HEK293 (cell line): ENCODE data around the gene SCYGR3.

Experiments used
- SP7 ChIP-seq: fragments of 450-650 bp; formaldehyde crosslinking; IDR thresholded peaks from 2 replicates; pipeline ENCODE4 v1.5.1; 2016; ENCODE audit warnings: missing biosample characterization, missing genetic modification characterization
- ZBTB8A ChIP-seq: fragments of 450-650 bp; formaldehyde crosslinking; IDR thresholded peaks from 2 replicates; pipeline ENCODE4 v1.5.1; 2016; ENCODE audit warnings: missing biosample characterization, missing genetic modification characterization
- ZNF133 ChIP-seq: fragments of 450-650 bp; formaldehyde crosslinking; IDR thresholded peaks from 2 replicates; pipeline ENCODE4 v1.5.1; 2016; ENCODE audit warnings: missing biosample characterization, missing genetic modification characterization
- ZNF549 ChIP-seq: fragments of 450-650 bp; IDR thresholded peaks from 2 replicates; pipeline ENCODE4 v1.5.1; 2018; ENCODE audit warnings: missing biosample characterization, missing genetic modification characterization, mild to moderate bottlenecking, inconsistent platforms, moderate library complexity
- ZNF610 ChIP-seq: fragments of 450-650 bp; formaldehyde crosslinking; IDR thresholded peaks from 2 replicates; pipeline ENCODE4 v1.5.1; 2016; ENCODE audit warnings: missing biosample characterization, missing genetic modification characterization, borderline replicate concordance
- ZNF660 ChIP-seq: fragments of 450-650 bp; IDR thresholded peaks from 2 replicates; pipeline ENCODE4 v1.5.1; 2018; ENCODE audit warnings: missing biosample characterization, mild to moderate bottlenecking, missing genetic modification characterization
- ZNF670 ChIP-seq: fragments of 450-650 bp; formaldehyde crosslinking; IDR thresholded peaks from 2 replicates; pipeline ENCODE4 v1.5.1; 2016; ENCODE audit warnings: missing biosample characterization, missing genetic modification characterization, low read depth
- ZSCAN4 ChIP-seq: fragments of 450-650 bp; formaldehyde crosslinking; IDR thresholded peaks from 2 replicates; pipeline ENCODE4 v1.5.1; 2017; ENCODE audit warnings: missing biosample characterization, missing genetic modification characterization
- TF ChIP-seq, protein P1 (sequence below): fragments of 450-650 bp; formaldehyde crosslinking; IDR thresholded peaks from 2 replicates; pipeline ENCODE4 v1.5.1; 2016; ENCODE audit warnings: missing biosample characterization, missing genetic modification characterization, borderline replicate concordance
- TF ChIP-seq, protein P2 (sequence below): fragments of 450-650 bp; formaldehyde crosslinking; IDR thresholded peaks from 2 replicates; pipeline ENCODE4 v1.5.1; 2016; ENCODE audit warnings: missing biosample characterization, missing genetic modification characterization

DNA sequence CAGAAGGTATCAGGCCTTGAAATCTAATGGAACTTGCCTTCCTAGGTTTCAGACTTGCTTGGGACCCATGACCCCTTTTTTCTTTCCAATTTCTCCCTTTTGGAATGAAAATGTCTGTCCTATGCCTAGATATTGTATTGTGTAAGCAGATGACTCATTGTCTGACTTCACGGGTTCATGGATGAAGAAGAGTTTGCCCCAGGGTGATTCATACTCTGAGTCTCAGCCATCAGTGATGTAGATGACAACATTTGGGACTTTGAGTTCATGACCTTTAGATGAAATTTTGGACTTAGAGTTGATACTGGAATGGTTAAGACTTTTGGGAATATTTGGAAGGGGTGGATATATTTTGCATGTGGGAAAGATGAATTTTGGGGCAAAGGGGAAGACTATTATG lies 40.8 kb upstream of the SCYGR3 start:
- TF ChIP-seq ZSCAN4 (tag by site-specific recombination) (no peak), ZNF610 (tag by site-specific recombination) (no peak), ZNF670 (tag by site-specific recombination) (no peak), ZNF549 (tag by site-specific recombination) (no peak), ZNF133 (tag by site-specific recombination) (no peak), SP7 (no peak), ZBTB8A (tag by site-specific recombination) (no peak), ZNF660 (peak; percentile 49; the same call in 1 of the 2 replicates)
- TF ChIP-seq, protein P1, sequence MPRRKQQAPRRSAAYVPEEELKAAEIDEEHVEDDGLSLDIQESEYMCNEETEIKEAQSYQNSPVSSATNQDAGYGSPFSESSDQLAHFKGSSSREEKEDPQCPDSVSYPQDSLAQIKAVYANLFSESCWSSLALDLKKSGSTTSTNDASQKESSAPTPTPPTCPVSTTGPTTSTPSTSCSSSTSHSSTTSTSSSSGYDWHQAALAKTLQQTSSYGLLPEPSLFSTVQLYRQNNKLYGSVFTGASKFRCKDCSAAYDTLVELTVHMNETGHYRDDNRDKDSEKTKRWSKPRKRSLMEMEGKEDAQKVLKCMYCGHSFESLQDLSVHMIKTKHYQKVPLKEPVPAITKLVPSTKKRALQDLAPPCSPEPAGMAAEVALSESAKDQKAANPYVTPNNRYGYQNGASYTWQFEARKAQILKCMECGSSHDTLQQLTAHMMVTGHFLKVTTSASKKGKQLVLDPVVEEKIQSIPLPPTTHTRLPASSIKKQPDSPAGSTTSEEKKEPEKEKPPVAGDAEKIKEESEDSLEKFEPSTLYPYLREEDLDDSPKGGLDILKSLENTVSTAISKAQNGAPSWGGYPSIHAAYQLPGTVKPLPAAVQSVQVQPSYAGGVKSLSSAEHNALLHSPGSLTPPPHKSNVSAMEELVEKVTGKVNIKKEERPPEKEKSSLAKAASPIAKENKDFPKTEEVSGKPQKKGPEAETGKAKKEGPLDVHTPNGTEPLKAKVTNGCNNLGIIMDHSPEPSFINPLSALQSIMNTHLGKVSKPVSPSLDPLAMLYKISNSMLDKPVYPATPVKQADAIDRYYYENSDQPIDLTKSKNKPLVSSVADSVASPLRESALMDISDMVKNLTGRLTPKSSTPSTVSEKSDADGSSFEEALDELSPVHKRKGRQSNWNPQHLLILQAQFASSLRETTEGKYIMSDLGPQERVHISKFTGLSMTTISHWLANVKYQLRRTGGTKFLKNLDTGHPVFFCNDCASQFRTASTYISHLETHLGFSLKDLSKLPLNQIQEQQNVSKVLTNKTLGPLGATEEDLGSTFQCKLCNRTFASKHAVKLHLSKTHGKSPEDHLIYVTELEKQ (tag by site-specific recombination): no peak
- TF ChIP-seq, protein P2, sequence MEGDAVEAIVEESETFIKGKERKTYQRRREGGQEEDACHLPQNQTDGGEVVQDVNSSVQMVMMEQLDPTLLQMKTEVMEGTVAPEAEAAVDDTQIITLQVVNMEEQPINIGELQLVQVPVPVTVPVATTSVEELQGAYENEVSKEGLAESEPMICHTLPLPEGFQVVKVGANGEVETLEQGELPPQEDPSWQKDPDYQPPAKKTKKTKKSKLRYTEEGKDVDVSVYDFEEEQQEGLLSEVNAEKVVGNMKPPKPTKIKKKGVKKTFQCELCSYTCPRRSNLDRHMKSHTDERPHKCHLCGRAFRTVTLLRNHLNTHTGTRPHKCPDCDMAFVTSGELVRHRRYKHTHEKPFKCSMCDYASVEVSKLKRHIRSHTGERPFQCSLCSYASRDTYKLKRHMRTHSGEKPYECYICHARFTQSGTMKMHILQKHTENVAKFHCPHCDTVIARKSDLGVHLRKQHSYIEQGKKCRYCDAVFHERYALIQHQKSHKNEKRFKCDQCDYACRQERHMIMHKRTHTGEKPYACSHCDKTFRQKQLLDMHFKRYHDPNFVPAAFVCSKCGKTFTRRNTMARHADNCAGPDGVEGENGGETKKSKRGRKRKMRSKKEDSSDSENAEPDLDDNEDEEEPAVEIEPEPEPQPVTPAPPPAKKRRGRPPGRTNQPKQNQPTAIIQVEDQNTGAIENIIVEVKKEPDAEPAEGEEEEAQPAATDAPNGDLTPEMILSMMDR: no peak
